Ectodermal cell (in vitro differentiated cells): ENCODE results near the gene APBA2.
"Not testable (repeated sequence)": the region's sequence is repeated elsewhere in the genome, so short reads cannot be mapped to it uniquely, and the experiment has no call there.

ENCODE experiments used
- H3K27ac ChIP-seq: 2 replicates; pipeline ENCODE4 v1.7.0; 2013; ENCODE audit warnings: mild to moderate bottlenecking, low read depth, low read length; ENCODE audit not compliant: insufficient read depth, poor library complexity, severe bottlenecking
- H3K27me3 ChIP-seq: 2 replicates; pipeline ENCODE4 v1.7.0; 2013; ENCODE audit warnings: mild to moderate bottlenecking, low read length; ENCODE audit not compliant: insufficient read depth, control insufficient read depth, poor library complexity, severe bottlenecking
- H3K36me3 ChIP-seq: one replicate; pipeline ENCODE4 v1.7.0; 2013; ENCODE audit warnings: low read length; ENCODE audit not compliant: control insufficient read depth, insufficient read depth
- H3K4me1 ChIP-seq: one replicate; pipeline ENCODE4 v1.7.0; 2013; ENCODE audit warnings: low read length; ENCODE audit not compliant: control insufficient read depth, insufficient read depth
- H3K4me3 ChIP-seq: 2 replicates; pipeline ENCODE4 v1.7.0; 2013; ENCODE audit warnings: low read depth, low read length, control low read depth; ENCODE audit not compliant: insufficient read depth
- H3K9me3 ChIP-seq: 2 replicates; pipeline ENCODE4 v1.7.0; 2013; ENCODE audit warnings: mild to moderate bottlenecking, low read length, moderate library complexity; ENCODE audit not compliant: control insufficient read depth
- WGBS, 2 experiments: methylation state at CpG; one replicate each; pipeline ENCODE4 v1.1.7; 2013; ENCODE audit warnings: missing lambda C conversion rate in 2 of 2; 5-methylcytosine and 5-hydroxymethylcytosine counted together

The APBA2 gene

GRCh38 chr15:29028158-29028557 lies 142.4 kb downstream of the APBA2 start:
- H3K9me3 ChIP-seq, H3K27me3 ChIP-seq, H3K4me1 ChIP-seq, H3K4me3 ChIP-seq, H3K27ac ChIP-seq, H3K36me3 ChIP-seq: not testable (repeated sequence)

GRCh38 chr15:29029651-29030195 lies 143.9 kb downstream of the APBA2 start:
- no peaks in the 10 kb centered on the region for H3K36me3 ChIP-seq
- 91 to 93% methylated on average over 17 of the region's 17 CpGs for WGBS, 2 experiments
- no peaks in the 10 kb centered on the region for H3K4me1 ChIP-seq
- H3K27ac ChIP-seq = no peak overlapping the region
- no peak overlapping the region for H3K4me3 ChIP-seq
- no peaks in the 10 kb centered on the region for H3K27me3 ChIP-seq
- H3K9me3 ChIP-seq = no peaks in the 10 kb centered on the region

GRCh38 chr15:29031502-29032228 lies 145.9 kb downstream of the APBA2 start:
- no peaks in the 10 kb centered on the region for H3K9me3 ChIP-seq
- H3K4me3 ChIP-seq = no peak overlapping the region
- H3K27me3 ChIP-seq = no peaks in the 10 kb centered on the region
- no peak overlapping the region for H3K27ac ChIP-seq
- H3K4me1 ChIP-seq = no peaks in the 10 kb centered on the region
- no peaks in the 10 kb centered on the region for H3K36me3 ChIP-seq
- WGBS, 2 experiments = 91 to 95% methylated on average over 3 of the region's 3 CpGs

GRCh38 chr15:29032229-29032625 lies 146.5 kb downstream of the APBA2 start:
- WGBS, 2 experiments = 88 to 93% methylated on average over 4 of the region's 4 CpGs
- no peaks in the 10 kb centered on the region for H3K36me3 ChIP-seq
- no peak overlapping the region for H3K27ac ChIP-seq
- no peak overlapping the region for H3K4me3 ChIP-seq
- no peaks in the 10 kb centered on the region for H3K27me3 ChIP-seq
- H3K4me1 ChIP-seq = no peaks in the 10 kb centered on the region
- no peaks in the 10 kb centered on the region for H3K9me3 ChIP-seq

GRCh38 chr15:29032751-29033150 lies 147.0 kb downstream of the APBA2 start:
- Histone ChIP-seq H3K27ac (no peak overlapping the region), H3K4me3 (no peak overlapping the region), H3K9me3 (no peaks in the 10 kb centered on the region), H3K36me3 (no peaks in the 10 kb centered on the region), H3K4me1 (no peaks in the 10 kb centered on the region), H3K27me3 (no peaks in the 10 kb centered on the region)
- WGBS, 2 experiments = 93 to 95% methylated on average over 5 of the region's 5 CpGs

- Histone ChIP-seq H3K9me3 (no peaks in the 10 kb centered on the region), H3K27ac (no peak overlapping the region), H3K27me3 (no peaks in the 10 kb centered on the region), H3K4me1 (peaks cover 5% of the 10 kb centered on the region), H3K4me3 (no peak overlapping the region), H3K36me3 (no peaks in the 10 kb centered on the region)
- 57 to 74% methylated on average over 3 of the region's 3 CpGs for WGBS, 2 experiments
Measured at GRCh38 chr15:29034151-29034550, 148.4 kb downstream of the APBA2 start.

- H3K4me3 ChIP-seq = no peak overlapping the region
- H3K9me3 ChIP-seq = no peaks in the 10 kb centered on the region
- no peaks in the 10 kb centered on the region for H3K27me3 ChIP-seq
- H3K36me3 ChIP-seq = no peaks in the 10 kb centered on the region
- peaks cover 11% of the 10 kb centered on the region for H3K4me1 ChIP-seq
- no peak overlapping the region for H3K27ac ChIP-seq
- WGBS, 2 experiments = 84 to 91% methylated on average over 4 of the region's 4 CpGs
Measured at GRCh38 chr15:29034593-29035335, 149.0 kb downstream of the APBA2 start.

GRCh38 chr15:29035336-29036285 lies 149.8 kb downstream of the APBA2 start:
- Histone ChIP-seq H3K27ac (no peak overlapping the region), H3K4me3 (no peak overlapping the region), H3K27me3 (no peaks in the 10 kb centered on the region), H3K4me1 (peaks cover 15% of the 10 kb centered on the region), H3K9me3 (no peaks in the 10 kb centered on the region), H3K36me3 (no peaks in the 10 kb centered on the region)
- WGBS, 2 experiments = 87 to 88% methylated on average over 13 to 14 of the region's 14 CpGs

- Histone ChIP-seq H3K27ac (no peak overlapping the region), H3K4me1 (peaks cover 15% of the 10 kb centered on the region), H3K9me3 (no peaks in the 10 kb centered on the region), H3K36me3 (no peaks in the 10 kb centered on the region), H3K4me3 (no peak overlapping the region), H3K27me3 (no peaks in the 10 kb centered on the region)
- 90 to 92% methylated on average over 9 of the region's 9 CpGs for WGBS, 2 experiments
Measured at GRCh38 chr15:29037997-29038705, 152.4 kb downstream of the APBA2 start.
